ENCODE data around the gene DPF3. TPM values are rescaled to one million over a fixed set of nuclear protein-coding genes. Genes with fewer than 3 reads are reported as not detected.

Gene DPF3
- polyA plus RNA-seq, 4 donors: 4.4 to 6.0 (median 5.3) TPM

- no peak for DNase-seq (ENCODE audit: low read depth in 4 of 4, low spot score in 2 of 4)
These were observed 91.9 kb downstream of the DPF3 start for GRCh38 chr14:72801836-72802587.

- DNase-seq (ENCODE audit: low read depth in 4 of 4, low spot score in 2 of 4): no peak
These were observed 92.5 kb downstream of the DPF3 start for GRCh38 chr14:72801381-72801812.

GRCh38 chr14:72800848-72801370 is 93.0 kb downstream of the DPF3 start:
- DNase-seq (ENCODE audit: low read depth in 4 of 4, low spot score in 2 of 4): no peak

GRCh38 chr14:72800296-72800695 is 93.6 kb downstream of the DPF3 start:
- DNase-seq (ENCODE audit: low read depth in 4 of 4, low spot score in 2 of 4): no peak

GRCh38 chr14:72796935-72797334 is 97.0 kb downstream of the DPF3 start:
- DNase-seq (ENCODE audit: low read depth in 4 of 4, low spot score in 2 of 4): no peak

- DNase-seq (ENCODE audit: low read depth in 4 of 4, low spot score in 2 of 4): no peak
These were observed 100.6 kb downstream of the DPF3 start for GRCh38 chr14:72793156-72793939.

GRCh38 chr14:72792051-72792788 is 101.7 kb downstream of the DPF3 start:
- DNase-seq (ENCODE audit: low read depth in 4 of 4, low spot score in 2 of 4): no peak

GRCh38 chr14:72790887-72791566 is 102.9 kb downstream of the DPF3 start:
- no peak for DNase-seq (ENCODE audit: low read depth in 4 of 4, low spot score in 2 of 4)

GRCh38 chr14:72788972-72789728 is 104.8 kb downstream of the DPF3 start:
- no peak for DNase-seq (ENCODE audit: low read depth in 4 of 4, low spot score in 2 of 4)

- no peak for DNase-seq (ENCODE audit: low read depth in 4 of 4, low spot score in 2 of 4)
These were observed 105.6 kb downstream of the DPF3 start for GRCh38 chr14:72788255-72788654.

GRCh38 chr14:72787841-72788240 is 106.1 kb downstream of the DPF3 start:
- no peak for DNase-seq (ENCODE audit: low read depth in 4 of 4, low spot score in 2 of 4)

GRCh38 chr14:72786378-72787350 is 107.2 kb downstream of the DPF3 start:
- no peak for DNase-seq (ENCODE audit: low read depth in 4 of 4, low spot score in 2 of 4)

- no peak for DNase-seq (ENCODE audit: low read depth in 4 of 4, low spot score in 2 of 4)
These were observed 110.2 kb downstream of the DPF3 start for GRCh38 chr14:72783741-72784140.

- DNase-seq (ENCODE audit: low read depth in 4 of 4, low spot score in 2 of 4): no peak
These were observed 111.1 kb downstream of the DPF3 start for GRCh38 chr14:72782817-72783216.

- DNase-seq (ENCODE audit: low read depth in 4 of 4, low spot score in 2 of 4): no peak
These were observed 112.1 kb downstream of the DPF3 start for GRCh38 chr14:72781561-72782508.

- no peak for DNase-seq (ENCODE audit: low read depth in 4 of 4, low spot score in 2 of 4)
These were observed 113.2 kb downstream of the DPF3 start for GRCh38 chr14:72780751-72781150.

- DNase-seq (ENCODE audit: low read depth in 4 of 4, low spot score in 2 of 4): no peak
These were observed 114.2 kb downstream of the DPF3 start for GRCh38 chr14:72779679-72780078.
